NK-92 (cell line): ENCODE measurements around the gene KLF7.
"Not testable (repeated sequence)": the region's sequence is repeated elsewhere in the genome, so short reads cannot be mapped to it uniquely, and the experiment has no call there.

Source experiments
- DNase-seq: peaks from one replicate; lab custom pipeline; 2025; ENCODE audit not compliant: unreplicated experiment; lab: John Stamatoyannopoulos, UW

KLF7 gene

GRCh38 chr2:207067473-207067872 is 98.3 kb downstream of the KLF7 start:
- no peak for DNase-seq

- no peak for DNase-seq
These were observed 98.8 kb downstream of the KLF7 start for GRCh38 chr2:207066791-207067460.

- no peak for DNase-seq
These were observed 99.6 kb downstream of the KLF7 start for GRCh38 chr2:207066166-207066565.

- DNase-seq, result no peak
These were observed 101.5 kb downstream of the KLF7 start for GRCh38 chr2:207064128-207064690.

- DNase-seq, result no peak
These were observed 104.6 kb downstream of the KLF7 start for GRCh38 chr2:207061181-207061580.

- no peak for DNase-seq
These were observed 110.5 kb downstream of the KLF7 start for GRCh38 chr2:207055257-207055656.

- no peak for DNase-seq
These were observed 111.2 kb downstream of the KLF7 start for GRCh38 chr2:207054521-207054920.

GRCh38 chr2:207051385-207051965 is 114.3 kb downstream of the KLF7 start:
- no peak for DNase-seq

GRCh38 chr2:207049122-207049521 is 116.6 kb downstream of the KLF7 start:
- no peak for DNase-seq

GRCh38 chr2:207048416-207048815 is 117.3 kb downstream of the KLF7 start:
- DNase-seq, result no peak

GRCh38 chr2:207046724-207047123 is 119.0 kb downstream of the KLF7 start:
- no peak for DNase-seq

GRCh38 chr2:207045531-207045930 is 120.2 kb downstream of the KLF7 start:
- no peak for DNase-seq

- DNase-seq, result no peak
These were observed 121.1 kb downstream of the KLF7 start for GRCh38 chr2:207044379-207045362.

GRCh38 chr2:207042841-207043240 is 122.9 kb downstream of the KLF7 start:
- DNase-seq, result no peak

GRCh38 chr2:207041786-207042554 is 123.8 kb downstream of the KLF7 start:
- no peak for DNase-seq

GRCh38 chr2:207041279-207041678 is 124.5 kb downstream of the KLF7 start:
- DNase-seq, result no peak

- DNase-seq, result no peak
These were observed 125.1 kb downstream of the KLF7 start for GRCh38 chr2:207040696-207041095.

- no peak for DNase-seq
These were observed 126.5 kb downstream of the KLF7 start for GRCh38 chr2:207039225-207039624.

GRCh38 chr2:207038299-207038698 is 127.4 kb downstream of the KLF7 start:
- no peak for DNase-seq

GRCh38 chr2:207037896-207038295 is 127.9 kb downstream of the KLF7 start:
- DNase-seq, result no peak

- DNase-seq, result not testable (repeated sequence)
These were observed 128.7 kb downstream of the KLF7 start for GRCh38 chr2:207037023-207037422.
